Activated T-cell treated with anti-CD3 and anti-CD28 coated beads, Interleukin-2, amount 50 U/mL, for 48 hours (primary cell): ENCODE data around the gene PGM2L1.
A peak's percentile ranks its signal among the peaks of the same experiment; 100 is the strongest.
"Not testable (repeated sequence)": the region's sequence is repeated elsewhere in the genome, so short reads cannot be mapped to it uniquely, and the experiment has no call there.

Experiments
- DNase-seq, 2 experiments: peaks; one replicate each; pipeline ENCODE4 v3.0.0-alpha.2; 2020

The PGM2L1 gene

DNA sequence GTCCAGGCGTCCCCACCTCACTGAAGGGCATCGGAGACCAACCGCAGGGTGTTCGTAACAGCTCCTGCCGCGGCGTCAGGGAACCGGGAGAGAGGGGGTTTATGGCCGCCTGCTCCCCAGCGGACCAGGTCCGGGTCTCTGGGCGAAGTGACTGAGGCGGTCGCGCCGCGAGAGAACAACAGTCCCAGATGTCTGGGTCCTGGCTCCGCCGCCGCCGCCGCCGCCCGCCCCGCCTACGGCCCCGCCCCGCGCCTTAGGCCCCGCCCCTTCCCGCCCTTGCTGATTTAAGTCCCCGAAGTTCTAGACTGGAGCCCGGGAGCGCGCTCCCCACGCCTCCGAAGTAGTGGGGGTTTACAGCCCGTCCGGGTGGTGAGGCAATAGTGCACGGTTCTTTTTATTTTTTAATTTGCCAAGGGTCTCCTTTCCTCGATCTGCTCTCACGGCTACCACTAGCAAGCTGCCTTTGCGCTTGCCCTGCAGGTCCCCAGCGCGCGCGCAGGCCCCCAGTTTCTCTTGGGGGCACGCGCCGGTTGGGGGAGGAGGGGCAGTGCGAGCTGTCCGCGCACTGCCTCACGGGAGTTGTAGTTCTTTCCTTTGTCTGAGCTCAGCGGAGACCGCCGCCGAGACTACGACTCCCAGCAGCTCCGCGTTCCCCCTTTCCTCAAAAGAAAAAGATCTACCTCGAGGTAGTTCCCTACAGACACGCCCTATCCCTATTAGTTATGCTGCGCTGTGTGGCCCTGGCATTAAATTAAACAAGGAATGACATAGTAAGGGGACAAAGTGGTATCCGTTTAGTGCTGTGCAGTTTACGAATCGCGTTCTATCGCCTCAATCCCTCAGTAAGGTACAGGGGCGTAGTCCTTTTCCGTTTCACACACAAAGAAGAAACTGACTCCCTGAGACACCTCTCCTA, at the start of gene PGM2L1:
Gene PGM2L1, minus strand, starts transcription at position 190 of the 916 bp plus-strand sequence. CDS start 272 bp downstream, outside the sequence.
- DNase-seq, result peak; percentile 93 to 94

DNA sequence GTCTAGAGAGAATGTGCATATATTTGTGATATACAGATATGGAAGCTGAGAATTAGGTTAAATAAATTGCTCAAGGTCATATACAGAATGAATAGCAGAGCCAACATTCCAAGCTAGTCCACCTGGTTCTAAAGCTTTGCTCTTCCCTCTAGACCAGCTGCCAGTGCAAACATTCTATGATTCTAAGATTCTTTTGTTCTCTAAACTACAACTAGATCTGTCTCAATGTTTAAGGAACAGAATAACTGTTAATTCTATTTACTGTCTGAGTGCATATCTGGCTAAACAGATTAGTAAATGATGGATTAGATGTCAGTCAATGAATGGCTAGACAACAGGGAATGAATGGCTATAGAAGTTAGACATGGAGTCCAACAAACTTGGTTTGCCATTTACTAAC, 49.5 kb upstream of the PGM2L1 start:
- no peak for DNase-seq

DNA sequence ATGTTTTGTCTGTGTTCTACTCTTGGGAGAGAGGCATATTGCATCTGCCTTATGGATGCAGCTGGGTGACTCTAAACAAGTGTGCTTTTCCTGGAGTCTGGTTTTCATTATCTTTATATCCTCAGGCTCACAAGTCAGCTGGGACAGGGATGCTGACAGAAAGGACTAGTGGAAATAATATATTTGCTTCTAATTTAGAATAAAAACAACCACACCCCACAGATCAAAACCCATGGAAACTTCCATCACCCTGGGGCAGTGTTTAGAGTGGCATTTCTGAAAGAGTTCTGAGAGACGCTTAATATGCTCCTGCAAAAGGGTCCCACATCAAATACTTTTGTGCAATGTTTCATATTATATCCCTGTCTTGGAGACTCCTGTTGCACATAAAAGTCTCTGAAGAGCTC, 48.3 kb upstream of the PGM2L1 start:
- no peak for DNase-seq

DNA sequence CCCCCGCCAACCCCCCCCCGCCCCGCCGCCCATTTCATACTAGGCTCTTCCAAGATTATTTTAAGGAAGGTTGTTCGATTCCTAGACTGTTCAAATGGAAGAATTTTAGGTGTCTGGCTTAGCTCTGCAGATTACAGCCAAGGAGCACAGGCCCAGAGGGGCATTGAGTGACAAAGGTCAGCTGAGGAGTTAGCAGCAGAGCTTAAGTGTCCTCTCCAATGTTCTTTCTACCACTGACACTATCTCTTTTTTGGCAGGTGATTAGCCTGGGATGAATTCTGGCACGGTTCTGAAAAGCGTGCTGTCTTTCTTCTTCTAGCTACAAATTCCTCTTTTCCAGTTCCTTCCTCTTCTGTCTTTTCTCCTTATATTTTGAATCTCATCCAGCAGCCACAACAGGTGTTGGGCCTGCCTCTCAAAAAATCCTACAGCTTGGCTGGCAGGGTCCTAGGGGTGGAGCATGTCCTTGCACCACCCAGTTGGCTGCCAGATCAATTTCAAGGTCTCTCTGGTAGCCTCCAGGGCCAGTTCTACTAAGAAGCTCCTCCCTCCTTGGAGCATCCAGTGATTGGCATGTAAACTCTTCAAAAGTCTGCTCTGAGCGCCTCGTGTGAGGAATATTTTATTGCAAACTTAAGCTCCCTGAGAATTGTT, 46.1 kb upstream of the PGM2L1 start:
- no peak for DNase-seq

DNA sequence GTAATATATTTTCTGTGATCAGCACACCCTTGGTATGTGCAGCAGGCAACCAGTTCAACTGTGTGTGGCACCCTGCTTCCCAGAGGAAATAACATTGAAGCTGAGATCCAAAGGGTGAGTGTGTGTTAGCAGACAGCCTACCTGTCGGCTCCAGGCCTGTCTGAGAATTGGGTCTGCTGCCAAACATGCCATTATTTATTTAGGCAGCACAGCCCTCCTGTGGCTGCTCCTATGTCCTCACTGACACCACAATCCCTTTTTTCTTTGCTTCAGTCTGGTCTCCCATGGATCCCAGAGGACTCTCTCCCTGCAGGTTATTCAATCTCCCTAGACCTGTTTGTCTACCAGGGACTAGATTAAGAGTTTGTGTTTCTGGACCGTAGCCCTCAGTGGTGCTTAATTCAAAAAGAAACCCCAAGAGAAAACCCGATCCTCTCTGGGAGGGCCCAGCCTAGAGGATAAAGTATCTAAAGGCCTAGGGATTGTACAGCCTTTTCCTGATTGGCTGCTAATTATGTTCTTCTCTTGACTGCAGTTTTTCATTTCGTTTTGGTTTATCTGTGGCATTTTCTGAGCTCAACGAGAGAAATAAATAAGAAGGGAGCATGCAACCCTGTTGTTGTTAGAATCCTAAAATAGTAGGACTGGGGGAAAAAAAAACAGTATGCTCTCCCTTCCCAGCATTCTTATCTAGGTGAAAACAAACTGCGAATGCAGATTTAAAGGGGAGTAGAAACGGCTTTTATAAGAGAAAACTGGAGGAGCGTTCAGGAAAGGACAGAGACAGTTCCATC, 45.0 kb upstream of the PGM2L1 start:
- DNase-seq, result no peak

DNA sequence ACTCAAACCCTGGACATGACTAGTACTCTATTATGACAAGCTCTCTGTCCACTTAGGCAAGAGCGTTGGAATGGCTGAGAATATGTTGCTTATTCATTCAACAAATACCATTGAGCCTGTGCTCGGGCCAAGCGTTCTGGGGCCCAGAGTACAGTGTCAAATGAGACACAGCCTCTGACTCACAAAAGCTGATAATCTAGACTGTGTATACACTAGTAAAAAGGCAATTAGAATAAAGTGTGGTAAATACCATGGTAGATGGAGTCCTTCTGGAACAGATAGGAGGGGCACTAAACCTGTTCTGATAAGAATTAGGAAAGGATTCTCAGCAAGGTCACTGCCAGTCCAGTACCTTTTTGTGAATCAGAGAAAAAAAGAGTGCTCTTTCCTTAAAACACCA, 44.4 kb upstream of the PGM2L1 start:
- no peak for DNase-seq

DNA sequence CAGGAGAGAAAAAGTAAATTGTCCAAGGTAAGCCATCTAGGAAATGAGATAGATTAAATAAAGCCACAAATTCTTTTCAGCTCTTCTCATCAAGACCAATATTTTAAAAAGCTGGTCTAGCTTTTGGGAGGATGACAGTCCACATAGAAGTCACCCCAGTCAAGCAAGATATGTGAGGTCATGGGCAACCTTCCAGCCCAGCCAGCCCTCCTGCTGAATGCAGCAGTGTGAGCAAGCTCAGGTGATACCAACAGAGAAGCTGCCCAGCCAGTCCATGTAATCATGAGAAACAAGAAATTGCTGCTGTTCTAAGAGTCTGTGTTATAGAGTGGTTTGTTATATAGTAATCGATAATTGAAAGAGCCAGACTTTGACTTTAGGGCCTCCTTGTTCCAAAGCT, 40.4 kb upstream of the PGM2L1 start:
- DNase-seq, result no peak

DNA sequence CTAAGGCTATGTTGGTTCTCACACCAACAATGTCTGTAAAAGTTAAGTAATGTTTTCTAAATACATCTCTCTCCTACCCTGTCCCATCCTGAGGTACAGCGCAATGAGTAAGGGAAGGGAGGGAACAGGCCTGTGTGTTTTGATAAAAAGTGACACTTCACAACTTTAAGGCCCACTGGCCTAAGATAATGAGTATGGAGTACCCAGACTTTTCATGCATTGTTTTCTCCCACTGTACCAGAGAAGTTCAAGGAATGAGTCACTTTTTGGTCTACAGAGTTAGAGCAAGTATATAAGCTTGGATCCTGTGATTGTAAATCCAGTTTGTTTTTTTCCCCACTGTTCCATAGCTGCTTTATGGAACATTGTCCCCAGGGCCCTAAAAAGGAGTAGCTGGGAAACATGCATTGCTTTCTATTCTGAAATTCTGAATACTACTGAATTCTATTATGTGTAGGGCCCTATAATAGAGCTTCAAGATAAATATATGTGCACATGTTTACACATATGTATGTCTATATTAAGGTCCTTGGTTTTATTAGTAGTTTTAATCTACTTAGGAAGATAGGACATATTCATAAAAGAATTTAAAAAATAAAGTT, 39.3 kb upstream of the PGM2L1 start:
- DNase-seq, result no peak

DNA sequence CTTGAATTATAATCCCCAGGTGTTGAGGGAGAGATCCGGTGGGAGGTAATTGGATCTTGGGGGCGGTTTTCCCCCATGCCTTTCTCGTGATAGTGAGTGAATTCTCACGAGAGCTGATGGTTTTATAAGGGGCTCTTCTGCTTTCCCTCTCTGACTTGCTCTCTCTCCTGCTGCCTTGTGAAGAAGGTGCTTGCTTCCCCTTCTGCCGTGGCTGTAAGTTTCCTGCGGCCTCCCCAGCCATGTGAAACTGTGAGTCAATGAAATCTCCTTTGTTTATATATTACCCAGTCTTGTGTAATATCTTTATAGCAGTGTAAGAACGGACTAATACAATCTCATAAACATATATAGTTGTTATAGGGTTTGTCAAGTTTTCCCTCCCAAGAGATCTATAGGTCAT, 36.3 kb upstream of the PGM2L1 start:
- DNase-seq, result no peak

DNA sequence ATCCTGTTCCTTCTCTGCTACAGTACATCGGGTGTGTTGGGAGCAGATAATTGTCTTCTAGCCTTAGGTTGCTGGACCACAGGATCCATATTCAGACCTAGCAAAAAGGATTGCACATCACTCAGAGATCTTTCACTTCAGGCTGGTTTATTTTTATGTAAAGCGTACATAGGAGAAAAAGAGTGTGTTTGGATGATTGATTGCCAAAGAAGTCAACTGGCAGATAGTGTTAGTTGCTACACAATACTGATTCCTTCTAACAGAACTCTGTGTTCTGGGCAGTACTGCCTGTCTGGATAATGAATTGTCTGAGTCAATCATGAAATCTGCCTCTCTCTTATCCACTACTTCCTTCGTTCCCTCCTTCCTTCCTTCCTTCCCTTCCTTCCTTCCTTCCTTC, 31.0 kb upstream of the PGM2L1 start:
- no peak for DNase-seq

DNA sequence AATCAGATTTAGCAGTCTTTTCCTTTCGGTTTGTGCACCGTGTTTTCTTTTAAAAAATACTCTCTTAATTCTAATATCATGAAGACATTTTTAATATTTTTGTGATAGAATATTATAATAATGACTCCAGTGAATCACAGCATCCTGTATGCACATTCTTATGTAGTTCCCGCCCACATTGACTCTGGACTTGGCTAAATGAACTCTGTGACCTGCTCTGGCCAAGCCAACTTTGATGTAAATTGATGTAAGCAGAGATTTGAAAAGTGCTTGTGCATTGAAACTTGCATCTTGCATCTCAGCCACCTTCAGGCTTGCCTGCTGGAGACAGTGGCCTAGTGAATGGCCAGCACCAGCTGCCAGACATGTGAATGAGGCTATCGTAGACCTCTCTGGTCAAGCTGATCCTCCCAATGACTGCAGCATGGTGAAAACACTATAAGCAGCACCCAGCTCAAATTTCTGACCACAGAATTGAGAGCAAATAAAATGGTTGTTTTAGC, 29.2 kb upstream of the PGM2L1 start:
- DNase-seq, result no peak

DNA sequence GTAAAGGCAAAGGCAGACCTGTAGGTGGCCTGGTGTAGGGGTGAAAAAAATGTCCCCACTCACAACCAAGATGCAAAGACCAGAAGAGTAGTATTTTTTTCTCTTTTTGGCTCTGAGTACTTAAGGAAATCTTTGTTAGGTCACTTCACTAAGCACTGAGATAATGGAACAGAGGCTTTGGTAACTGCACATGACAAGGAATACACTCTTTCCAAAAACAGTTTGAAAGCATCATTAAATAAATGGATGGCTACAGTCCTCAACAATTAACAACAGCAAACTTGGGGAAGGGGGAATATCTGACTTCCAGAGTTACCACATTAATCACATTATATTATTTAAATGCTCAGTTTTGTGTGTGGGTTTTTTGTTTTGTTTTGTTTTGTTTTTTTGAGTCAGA, 26.9 kb upstream of the PGM2L1 start:
- no peak for DNase-seq

DNA sequence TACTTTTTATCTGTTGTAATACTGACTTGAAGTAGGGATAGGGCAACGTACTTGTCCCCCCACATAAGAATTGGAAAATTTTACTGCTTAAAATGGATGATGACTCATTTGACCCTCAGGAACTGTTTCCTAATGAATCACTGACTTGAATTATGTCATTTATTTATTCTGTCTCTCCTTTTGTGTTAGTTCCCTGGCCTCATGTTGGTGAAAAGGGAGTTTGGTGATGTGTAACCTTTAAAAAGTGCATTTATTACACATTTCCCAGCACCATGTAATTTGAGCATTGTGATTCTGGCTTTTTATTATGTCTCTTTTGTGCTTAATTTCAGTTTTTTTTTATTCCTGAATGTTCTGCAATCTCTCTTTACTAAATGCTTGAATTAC, 20.3 kb upstream of the PGM2L1 start:
- DNase-seq, result no peak

DNA sequence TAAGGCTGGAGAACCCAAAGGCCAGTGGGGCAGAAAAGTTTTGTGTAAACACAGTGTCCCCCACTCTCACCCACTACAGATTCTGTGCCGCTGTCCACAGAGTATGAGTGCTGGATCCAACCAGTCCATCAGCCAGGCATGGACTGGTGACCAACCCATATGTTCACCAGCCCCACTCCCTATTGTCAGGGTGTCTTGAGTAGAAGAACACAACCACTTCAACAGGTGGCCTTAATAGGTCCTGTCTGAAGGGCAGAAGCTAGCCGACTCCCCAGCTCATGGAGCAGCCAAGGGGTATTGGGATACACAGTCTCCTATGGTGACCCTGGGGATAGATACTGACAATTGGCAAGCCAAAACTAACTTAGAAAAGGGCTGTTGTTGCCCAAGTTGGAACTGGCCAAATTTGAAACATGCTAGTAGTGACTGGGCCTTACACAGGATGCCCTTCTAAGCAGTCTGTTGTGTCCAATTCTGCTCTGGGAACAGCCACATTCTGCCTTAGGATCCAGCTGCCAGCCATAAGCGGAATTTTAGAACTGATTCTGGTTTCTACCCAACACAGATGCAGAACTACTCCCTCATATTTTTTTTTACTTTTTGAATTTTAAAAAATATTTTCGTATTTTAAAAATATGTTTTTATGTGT, 19.8 kb upstream of the PGM2L1 start:
- DNase-seq, result peak; percentile 24 to 30

DNA sequence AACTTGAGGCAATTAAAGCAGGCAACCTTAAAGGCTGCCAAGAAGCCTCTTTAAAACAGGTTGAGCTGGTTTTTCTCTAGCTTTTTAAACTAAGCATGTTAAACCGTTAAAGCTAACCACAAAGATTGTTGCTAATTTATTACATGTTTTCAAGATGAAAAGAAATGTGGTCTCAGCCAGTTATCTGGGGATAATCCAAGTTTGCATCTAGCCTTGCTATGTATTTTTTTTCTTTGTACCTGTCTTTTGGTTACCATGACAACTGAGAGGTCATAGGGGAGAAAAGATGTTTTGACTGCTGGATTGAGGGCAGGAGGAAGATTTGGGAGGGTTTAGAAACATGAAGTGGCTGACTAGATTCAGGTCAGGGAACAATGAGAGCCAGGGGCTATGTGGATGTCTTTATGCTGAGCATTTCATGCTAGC, 19.2 kb upstream of the PGM2L1 start:
- DNase-seq, result no peak

DNA sequence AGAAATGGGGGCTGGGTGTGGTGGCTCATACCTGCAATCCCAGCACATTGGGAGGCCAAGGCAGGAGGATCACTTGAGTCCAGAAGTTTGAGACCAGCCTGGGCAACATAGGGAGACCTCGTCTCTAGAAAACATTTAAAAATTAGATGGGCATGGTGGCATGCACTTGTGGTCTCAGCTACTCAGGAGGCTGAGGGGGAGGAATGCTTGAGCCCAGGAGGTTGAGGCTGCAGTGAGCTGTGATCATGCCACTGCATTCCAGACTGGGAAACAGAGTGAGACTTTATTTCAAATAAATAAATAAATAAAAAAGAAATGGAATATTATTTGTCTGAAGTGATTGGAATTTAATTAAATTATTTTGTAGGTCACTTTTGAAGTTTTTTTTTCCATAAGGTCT, 18.7 kb upstream of the PGM2L1 start:
- not testable (repeated sequence) for DNase-seq

DNA sequence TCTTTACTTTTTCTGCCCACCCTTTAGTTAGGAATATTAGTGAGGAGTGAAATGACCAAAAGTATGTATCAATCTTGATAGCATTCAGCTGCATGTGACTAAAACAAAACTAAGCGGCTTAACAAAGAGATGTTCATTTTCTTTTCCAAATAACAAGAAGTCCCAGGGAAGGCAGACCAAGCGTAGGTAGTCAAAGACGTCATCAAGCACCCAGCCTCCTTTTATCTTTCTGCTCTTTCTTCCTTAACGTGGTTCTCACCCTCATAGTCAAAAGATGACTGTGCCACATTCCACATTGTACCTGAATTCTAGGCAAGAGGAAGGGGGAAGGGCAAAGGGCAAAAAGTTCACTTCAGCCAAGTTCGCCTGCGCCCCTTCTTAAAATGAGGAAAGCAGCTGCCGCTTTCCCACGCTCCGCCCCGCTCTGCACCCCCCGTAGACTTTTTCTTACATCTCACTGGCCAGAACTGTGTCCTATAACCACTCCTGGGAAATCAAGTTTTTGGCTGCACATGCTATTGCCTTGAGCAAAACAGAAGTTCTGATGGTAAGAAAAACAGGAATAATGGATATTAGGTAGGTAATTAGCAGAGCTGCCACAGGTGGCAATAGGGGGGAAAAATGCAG, 14.6 kb upstream of the PGM2L1 start:
- no peak for DNase-seq

DNA sequence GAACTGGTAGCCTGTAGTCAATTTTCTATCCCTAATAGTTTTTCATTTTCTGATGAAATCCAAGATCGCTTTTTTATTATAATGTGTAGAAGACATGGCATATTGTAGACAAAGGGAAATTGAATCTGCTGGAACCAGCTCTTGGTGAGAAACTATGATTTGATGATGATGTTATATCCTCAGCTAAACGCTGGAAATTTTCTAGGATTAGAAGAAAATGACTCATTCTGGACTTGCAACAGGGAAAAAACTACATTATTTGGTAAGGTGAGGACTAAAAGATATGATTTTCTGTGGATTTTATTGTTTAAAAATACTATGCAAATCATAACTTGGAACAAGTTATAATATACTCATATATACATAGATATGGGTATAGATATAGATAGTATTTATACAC, 14.1 kb upstream of the PGM2L1 start:
- no peak for DNase-seq

DNA sequence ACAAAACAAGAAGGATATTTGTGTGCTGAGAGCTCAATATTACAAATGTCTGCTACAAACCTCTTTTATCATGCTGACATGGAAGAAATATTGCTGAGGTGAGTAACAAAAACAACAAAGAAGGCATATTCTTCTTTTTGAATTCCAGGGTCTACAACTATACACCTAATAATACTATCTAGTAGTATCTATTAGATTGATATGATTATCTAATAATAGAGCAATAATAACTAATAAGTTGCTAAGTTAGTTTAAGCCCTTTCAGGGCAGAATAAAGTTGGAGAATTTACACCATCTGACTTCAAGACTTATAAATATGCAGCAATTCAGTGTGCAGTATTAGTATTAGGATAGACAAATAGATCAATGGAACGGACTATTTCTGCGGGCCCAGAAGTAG, 11.4 kb upstream of the PGM2L1 start:
- DNase-seq, result no peak

DNA sequence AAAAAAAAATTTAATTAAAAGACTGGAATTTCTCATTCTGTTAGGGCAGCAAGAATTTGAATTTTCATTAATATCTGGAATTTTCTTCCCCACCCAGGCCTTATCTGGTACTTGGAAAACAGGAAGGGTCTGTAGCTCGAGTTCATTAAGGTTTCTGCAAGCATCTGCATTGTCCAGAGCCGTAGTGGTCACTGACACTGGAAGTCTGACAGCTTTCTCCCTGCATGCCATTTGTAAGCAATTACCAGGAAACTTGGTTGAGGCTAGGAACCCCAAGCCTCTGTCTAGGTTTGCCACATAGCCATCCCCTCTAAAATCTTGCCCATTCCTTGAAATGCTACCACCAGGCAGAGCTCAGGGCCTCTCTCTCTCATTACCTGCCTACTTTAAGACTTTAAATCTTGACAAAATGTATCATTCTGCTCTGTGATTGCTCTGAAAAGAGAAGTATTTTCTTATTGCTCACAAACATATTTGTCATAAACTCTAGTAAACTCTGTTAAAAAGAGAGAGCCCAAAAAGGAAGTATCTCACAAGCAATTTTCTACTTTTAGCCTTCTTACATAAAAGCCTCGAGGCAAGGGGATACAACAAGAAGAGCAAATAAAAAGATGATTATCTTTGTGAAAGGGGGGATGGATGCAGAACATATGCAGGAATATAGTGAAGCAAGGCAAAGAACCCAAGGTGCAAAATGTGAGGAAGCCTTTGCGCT, 5.5 kb upstream of the PGM2L1 start:
- no peak for DNase-seq

DNA sequence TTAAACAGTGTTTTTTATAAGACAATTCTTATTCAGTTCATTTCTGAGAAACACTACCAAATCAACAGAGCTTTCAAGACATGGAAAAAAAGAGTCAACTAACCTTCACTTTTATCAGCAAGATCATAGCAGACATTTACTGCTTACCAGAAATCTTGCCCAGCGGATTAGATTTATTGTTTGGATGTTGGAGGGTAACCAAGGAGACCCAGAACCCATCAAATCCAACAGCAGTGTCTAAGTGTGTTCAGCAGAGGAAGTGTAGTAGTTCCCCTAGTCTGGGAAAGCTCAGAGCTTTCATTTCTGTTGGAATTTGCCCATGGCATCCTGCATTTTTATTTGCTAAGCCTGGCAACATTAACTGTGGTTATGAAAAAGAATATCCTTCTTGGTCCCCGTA, 2.4 kb upstream of the PGM2L1 start:
- DNase-seq, result no peak
